H1 (cell line): ENCODE data around the gene GRAMD1B. TPM values are rescaled to one million over a fixed set of nuclear protein-coding genes. Genes with fewer than 3 reads are reported as not detected.

Source experiments
- JUN ChIP-seq: IDR thresholded peaks from 2 replicates; pipeline ENCODE4 v1.6.1; 2011; ENCODE audit warnings: low read depth, mild to moderate bottlenecking, improper control_type of control experiment, low read length
- polyA plus RNA-seq, 7 experiments: library from polyadenylated mRNA; depleted of rRNA in 3 of 7; stranded (reverse) in 5 of 7; unstranded in 2 of 7; fragments of >200 nt in 5 of 7; fragments of 200-250 nt in 2 of 7; gene quantifications; 1 replicate in 5 of 7; 2 replicates in 1 of 7; 4 replicates in 1 of 7; pipeline versions ENCODE4 v1.2.1 to v1.2.3, GENCODE V29; 2011 to 2013; ENCODE audit warnings: missing spikeins in 2 of 7, mixed read lengths in 2 of 7
- total RNA-seq: library from RNA; stranded (reverse); fragmentation: NEBNext Ultra II Directional; extraction: Animal tissue kit (Norgen Biotek cat#: 25700); gene quantifications from 2 replicates; pipeline ENCODE4 v1.2.1, GENCODE V29; 2021

Gene GRAMD1B
- total and polyA plus RNA-seq, 2 of the 8 experiments (the other 6 are each of a cell fraction or from before 2014, with no cell fraction given): 10.1 to 21.2 TPM

GRCh38 chr11:123483466-123483865, 53.4 kb downstream of the GRAMD1B start (continued):
- TF ChIP-seq JUN: no peak
